Measurements from ENCODE around the gene CD300LF.

Gene CD300LF

GRCh38 chr17:74729368-74729767 is 16.6 kb upstream of the CD300LF start:
- DNase-seq, result no peak

GRCh38 chr17:74728702-74729075 is 16.0 kb upstream of the CD300LF start:
- no peak for DNase-seq

GRCh38 chr17:74728033-74728701 is 15.4 kb upstream of the CD300LF start:
- no peak for DNase-seq

- no peak for DNase-seq
Measured at GRCh38 chr17:74725111-74725510, 12.4 kb upstream of the CD300LF start.

- DNase-seq, result no peak
Measured at GRCh38 chr17:74723891-74724290, 11.2 kb upstream of the CD300LF start.

GRCh38 chr17:74722782-74723181 is 10.1 kb upstream of the CD300LF start:
- no peak for DNase-seq

- no peak for DNase-seq
Measured at GRCh38 chr17:74720506-74720905, 7.8 kb upstream of the CD300LF start.

- DNase-seq, result no peak
Measured at GRCh38 chr17:74715144-74715543, 2.4 kb upstream of the CD300LF start.

- no peak for DNase-seq
Measured at GRCh38 chr17:74713171-74713755, 540 bp upstream of the CD300LF start.

- no peak for DNase-seq
Measured at GRCh38 chr17:74712301-74712700, 422 bp downstream of the CD300LF start.

GRCh38 chr17:74711058-74711824 is 1.5 kb downstream of the CD300LF start:
- DNase-seq, result no peak

- no peak for DNase-seq
Measured at GRCh38 chr17:74704544-74704943, 8.2 kb downstream of the CD300LF start.

- no peak for DNase-seq
Measured at GRCh38 chr17:74703311-74703710, 9.4 kb downstream of the CD300LF start.

GRCh38 chr17:74702116-74702871 is 10.4 kb downstream of the CD300LF start:
- no peak for DNase-seq

GRCh38 chr17:74699236-74699635 is 13.5 kb downstream of the CD300LF start:
- no peak for DNase-seq

GRCh38 chr17:74698069-74698468 is 14.7 kb downstream of the CD300LF start:
- DNase-seq, result no peak

GRCh38 chr17:74697515-74697914 is 15.2 kb downstream of the CD300LF start:
- DNase-seq, result no peak

- DNase-seq, result no peak
Measured at GRCh38 chr17:74695629-74696028, 17.1 kb downstream of the CD300LF start.

GRCh38 chr17:74694081-74694480 is 18.6 kb downstream of the CD300LF start:
- no peak for DNase-seq

GRCh38 chr17:74691151-74691550 is 21.6 kb downstream of the CD300LF start:
- DNase-seq, result no peak

GRCh38 chr17:74690409-74690825 is 22.3 kb downstream of the CD300LF start:
- no peak for DNase-seq

GRCh38 chr17:74687886-74688285 is 24.8 kb downstream of the CD300LF start:
- DNase-seq, result no peak

GRCh38 chr17:74686761-74687160 is 26.0 kb downstream of the CD300LF start:
- no peak for DNase-seq
